ENCODE measurements around the gene PRKD1. TPM values are rescaled to one million over a fixed set of nuclear protein-coding genes. Genes with fewer than 3 reads are reported as not detected.

Gene PRKD1
- total and polyA plus RNA-seq, 2 experiments from 2014 or later, result 7.5 to 16.5 TPM

GRCh38 chr14:29815016-29815674, 112.5 kb downstream of the PRKD1 start:
- Histone ChIP-seq H3K27me3 (no peaks in the 10 kb centered on the region), H2AFZ (no peak overlapping the region), H3K79me2 (peaks cover 30% of the 10 kb centered on the region), H3K9me2 (replicated peaks; ENCODE audit: insufficient read depth) (no peaks in the 10 kb centered on the region), H3K9me3 (ENCODE audit: low read depth) (no peaks in the 10 kb centered on the region), H3K4me3 (no peak overlapping the region), H3K4me2 (no peak overlapping the region), H3K4me1 (ENCODE audit: insufficient read depth) (no peaks in the 10 kb centered on the region), H3K36me3 (replicated peaks; ENCODE audit: insufficient read depth, low read depth) (no peaks in the 10 kb centered on the region), H3K27ac (no peak overlapping the region), H4K20me1 (ENCODE audit: insufficient read depth, poor library complexity, severe bottlenecking) (no peaks in the 10 kb centered on the region)
- no peak for TF ChIP-seq EZH2phosphoT487 (IDR thresholded peaks at IDR 0.05; ENCODE audit: low read depth, severe bottlenecking, unreplicated experiment)
- TF ChIP-seq EZH2 (IDR thresholded peaks at IDR 0.05; ENCODE audit: borderline replicate concordance), result no peak
- TF ChIP-seq, protein P1, sequence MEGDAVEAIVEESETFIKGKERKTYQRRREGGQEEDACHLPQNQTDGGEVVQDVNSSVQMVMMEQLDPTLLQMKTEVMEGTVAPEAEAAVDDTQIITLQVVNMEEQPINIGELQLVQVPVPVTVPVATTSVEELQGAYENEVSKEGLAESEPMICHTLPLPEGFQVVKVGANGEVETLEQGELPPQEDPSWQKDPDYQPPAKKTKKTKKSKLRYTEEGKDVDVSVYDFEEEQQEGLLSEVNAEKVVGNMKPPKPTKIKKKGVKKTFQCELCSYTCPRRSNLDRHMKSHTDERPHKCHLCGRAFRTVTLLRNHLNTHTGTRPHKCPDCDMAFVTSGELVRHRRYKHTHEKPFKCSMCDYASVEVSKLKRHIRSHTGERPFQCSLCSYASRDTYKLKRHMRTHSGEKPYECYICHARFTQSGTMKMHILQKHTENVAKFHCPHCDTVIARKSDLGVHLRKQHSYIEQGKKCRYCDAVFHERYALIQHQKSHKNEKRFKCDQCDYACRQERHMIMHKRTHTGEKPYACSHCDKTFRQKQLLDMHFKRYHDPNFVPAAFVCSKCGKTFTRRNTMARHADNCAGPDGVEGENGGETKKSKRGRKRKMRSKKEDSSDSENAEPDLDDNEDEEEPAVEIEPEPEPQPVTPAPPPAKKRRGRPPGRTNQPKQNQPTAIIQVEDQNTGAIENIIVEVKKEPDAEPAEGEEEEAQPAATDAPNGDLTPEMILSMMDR (IDR thresholded peaks at IDR 0.05; ENCODE audit: poor library complexity), result no peak
- 85% methylated on average over 4 of the region's 4 CpGs for WGBS (ENCODE audit: low lambda C conversion rate, missing lambda C conversion rate)
- DNase-seq (ENCODE audit: low spot score), result no peak

GRCh38 chr14:29814156-29815015, 113.3 kb downstream of the PRKD1 start:
- Histone ChIP-seq H3K4me3 (no peak overlapping the region), H3K9me3 (ENCODE audit: low read depth) (no peaks in the 10 kb centered on the region), H4K20me1 (ENCODE audit: insufficient read depth, poor library complexity, severe bottlenecking) (no peaks in the 10 kb centered on the region), H3K36me3 (replicated peaks; ENCODE audit: insufficient read depth, low read depth) (no peaks in the 10 kb centered on the region), H3K9me2 (replicated peaks; ENCODE audit: insufficient read depth) (no peaks in the 10 kb centered on the region), H3K79me2 (peaks cover 30% of the 10 kb centered on the region), H3K27me3 (no peaks in the 10 kb centered on the region), H2AFZ (no peak overlapping the region), H3K27ac (no peak overlapping the region), H3K4me1 (ENCODE audit: insufficient read depth) (no peaks in the 10 kb centered on the region), H3K4me2 (no peak overlapping the region)
- TF ChIP-seq, protein P1 (IDR thresholded peaks at IDR 0.05; ENCODE audit: poor library complexity), result no peak
- no peak for TF ChIP-seq EZH2phosphoT487 (IDR thresholded peaks at IDR 0.05; ENCODE audit: low read depth, severe bottlenecking, unreplicated experiment)
- TF ChIP-seq EZH2 (IDR thresholded peaks at IDR 0.05; ENCODE audit: borderline replicate concordance), result no peak
- DNase-seq (ENCODE audit: low spot score), result no peak
- WGBS (ENCODE audit: low lambda C conversion rate, missing lambda C conversion rate), result 87% methylated on average over 6 of the region's 6 CpGs

GRCh38 chr14:29810682-29811081, 117.0 kb downstream of the PRKD1 start:
- Histone ChIP-seq H3K36me3 (replicated peaks; ENCODE audit: insufficient read depth, low read depth) (no peaks in the 10 kb centered on the region), H3K4me2 (no peak overlapping the region), H3K9me3 (ENCODE audit: low read depth) (no peaks in the 10 kb centered on the region), H2AFZ (no peak overlapping the region), H3K27ac (no peak overlapping the region), H3K27me3 (no peaks in the 10 kb centered on the region), H3K4me1 (ENCODE audit: insufficient read depth) (peaks cover 5% of the 10 kb centered on the region), H3K9me2 (replicated peaks; ENCODE audit: insufficient read depth) (no peaks in the 10 kb centered on the region), H3K4me3 (no peak overlapping the region), H4K20me1 (ENCODE audit: insufficient read depth, poor library complexity, severe bottlenecking) (no peaks in the 10 kb centered on the region), H3K79me2 (peaks cover 13% of the 10 kb centered on the region)
- no peak for DNase-seq (ENCODE audit: low spot score)
- TF ChIP-seq EZH2 (IDR thresholded peaks at IDR 0.05; ENCODE audit: borderline replicate concordance) (no peak), EZH2phosphoT487 (IDR thresholded peaks at IDR 0.05; ENCODE audit: low read depth, severe bottlenecking, unreplicated experiment) (no peak)
- TF ChIP-seq, protein P1 (IDR thresholded peaks at IDR 0.05; ENCODE audit: poor library complexity), result no peak

All from hepatocyte (in vitro differentiated cells).